ENCODE results near the gene VILL.

DNA sequence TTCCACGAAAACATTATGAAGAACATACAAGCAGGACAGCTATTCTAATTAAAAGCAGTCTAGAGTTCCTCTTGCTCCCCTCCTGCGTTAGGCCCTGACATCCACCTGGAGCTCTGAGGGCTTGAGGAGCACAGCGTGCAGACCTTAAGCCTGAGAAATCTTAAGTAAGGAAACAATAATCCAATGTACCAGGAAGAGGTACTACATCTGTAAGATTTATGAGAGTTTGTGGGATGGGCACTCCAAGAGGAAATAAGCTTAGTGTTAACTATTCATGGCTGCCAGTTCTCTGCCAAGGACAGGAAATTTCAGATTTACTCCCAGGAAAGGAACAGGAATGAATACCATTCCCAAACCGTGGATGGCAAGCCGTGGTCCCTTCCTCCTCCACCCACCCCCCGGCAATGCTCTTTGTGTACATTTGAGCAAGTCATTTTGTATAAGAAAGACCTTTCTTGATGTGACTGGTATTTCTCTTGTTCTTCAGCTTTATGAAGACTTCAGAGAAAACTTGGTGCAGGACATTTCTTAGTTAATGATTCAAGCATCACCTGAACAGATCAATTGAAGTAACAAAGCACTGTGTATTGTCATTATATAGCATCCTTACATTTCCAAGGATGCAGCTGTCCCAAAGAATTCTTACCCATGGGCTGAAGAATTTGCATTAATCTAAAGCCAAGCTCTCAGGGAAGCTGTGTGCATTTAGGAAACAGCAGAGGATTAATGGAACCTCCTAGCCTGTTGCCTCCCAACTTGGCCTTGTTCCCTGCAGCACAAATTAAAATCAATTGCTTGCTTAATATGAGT, 28.8 kb upstream of the VILL start:
- TF ChIP-seq GATA3 (IDR thresholded peaks at IDR 0.05; ENCODE audit: low read depth, low read length) (no peak), GATA2 (IDR thresholded peaks at IDR 0.05; ENCODE audit: low read depth, low read length) (no peak)

All from SH-SY5Y (cell line).